ENCODE data around the gene TMEM125. TPM values are rescaled to one million over a fixed set of nuclear protein-coding genes. Genes with fewer than 3 reads are reported as not detected.

Gene TMEM125
- total RNA-seq, 1 donor from 2014 or later = 12.1 TPM

DNA sequence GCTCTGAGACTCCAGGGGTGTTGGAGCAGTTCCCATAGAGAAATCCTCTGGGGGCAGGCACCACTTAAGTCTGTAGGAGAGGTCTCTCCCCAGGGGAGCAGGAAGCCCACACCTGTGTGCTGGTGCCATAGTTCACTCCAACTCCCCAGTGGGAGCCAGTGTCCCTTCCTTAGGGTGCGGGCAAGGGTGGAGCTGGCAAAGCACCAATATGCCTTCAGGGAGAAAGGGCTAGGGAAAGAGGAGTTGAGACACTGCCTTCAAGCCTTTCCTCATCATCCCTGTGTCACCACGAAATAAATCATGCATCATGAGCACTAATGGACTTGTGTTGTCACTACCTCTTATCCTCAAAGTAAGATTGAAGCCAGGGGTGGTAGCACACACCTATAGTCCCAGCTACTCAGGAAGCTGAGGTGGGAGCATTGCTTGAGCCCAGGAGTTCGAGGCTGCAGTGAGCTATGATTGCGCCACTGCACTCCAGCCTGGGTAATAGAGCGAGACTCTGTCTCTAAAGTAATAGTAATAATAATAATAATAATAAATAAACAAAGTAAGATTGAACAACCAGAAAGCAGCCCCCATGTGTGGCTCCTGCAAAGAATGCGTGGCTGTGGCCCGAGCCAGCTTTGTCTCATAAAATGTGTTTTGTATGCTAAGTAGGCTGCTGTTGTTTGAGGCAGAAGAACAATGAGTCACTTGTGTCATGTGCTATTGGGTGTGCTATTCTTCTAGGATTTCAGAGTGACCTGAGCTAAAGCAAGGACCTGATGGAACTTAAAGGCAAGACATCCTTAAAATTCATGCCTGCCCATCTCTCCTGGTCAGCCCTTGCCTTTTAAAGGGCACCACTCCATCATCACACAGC is 24.3 kb downstream of the TMEM125 start:
- no peak for DNase-seq (ENCODE audit: low spot score)

DNA sequence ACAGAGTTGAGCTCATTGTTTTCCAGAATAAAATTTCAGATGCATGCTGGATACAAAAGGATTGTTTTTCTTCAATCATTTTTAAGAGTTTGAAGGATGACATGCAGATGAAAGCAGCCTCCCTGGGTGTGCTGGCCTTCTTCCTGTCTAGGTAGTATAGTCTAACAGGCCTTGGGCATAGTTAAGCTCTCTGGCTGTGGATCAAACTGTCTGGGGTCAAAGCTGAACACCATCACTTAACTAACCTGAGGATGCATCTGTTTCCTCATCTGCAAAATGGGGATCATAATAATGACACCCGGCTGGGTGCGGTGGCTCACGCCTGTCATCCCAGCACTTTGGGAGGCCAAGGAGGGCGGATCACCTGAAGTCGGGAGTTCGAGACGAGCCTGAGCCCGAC is 25.0 kb downstream of the TMEM125 start:
- no peak for DNase-seq (ENCODE audit: low spot score)

GRCh38 chr1:43296207-43296606 is 26.4 kb downstream of the TMEM125 start:
- DNase-seq (ENCODE audit: low spot score) = no peak

GRCh38 chr1:43298055-43298454 is 28.3 kb downstream of the TMEM125 start:
- DNase-seq (ENCODE audit: low spot score) = no peak

DNA sequence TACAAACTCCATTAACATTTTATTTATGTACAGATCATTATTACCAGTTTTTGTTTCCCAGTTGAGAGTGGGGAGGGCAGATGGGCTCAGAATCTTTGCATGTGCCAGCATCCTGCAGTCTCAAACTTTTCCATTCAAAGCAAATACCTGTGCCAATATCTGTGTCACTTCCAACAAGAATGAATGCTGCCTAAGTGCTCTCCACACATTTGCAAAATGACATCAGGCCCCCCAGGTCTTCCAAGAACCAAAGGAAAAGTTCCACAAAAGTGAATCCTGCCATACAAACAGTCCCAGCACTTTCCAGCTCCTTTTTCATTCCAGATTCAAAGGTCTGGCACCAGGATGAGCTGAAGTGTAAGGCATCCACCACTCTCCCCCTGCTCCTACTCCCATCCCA is 29.3 kb downstream of the TMEM125 start:
- DNase-seq (ENCODE audit: low spot score) = no peak

DNA sequence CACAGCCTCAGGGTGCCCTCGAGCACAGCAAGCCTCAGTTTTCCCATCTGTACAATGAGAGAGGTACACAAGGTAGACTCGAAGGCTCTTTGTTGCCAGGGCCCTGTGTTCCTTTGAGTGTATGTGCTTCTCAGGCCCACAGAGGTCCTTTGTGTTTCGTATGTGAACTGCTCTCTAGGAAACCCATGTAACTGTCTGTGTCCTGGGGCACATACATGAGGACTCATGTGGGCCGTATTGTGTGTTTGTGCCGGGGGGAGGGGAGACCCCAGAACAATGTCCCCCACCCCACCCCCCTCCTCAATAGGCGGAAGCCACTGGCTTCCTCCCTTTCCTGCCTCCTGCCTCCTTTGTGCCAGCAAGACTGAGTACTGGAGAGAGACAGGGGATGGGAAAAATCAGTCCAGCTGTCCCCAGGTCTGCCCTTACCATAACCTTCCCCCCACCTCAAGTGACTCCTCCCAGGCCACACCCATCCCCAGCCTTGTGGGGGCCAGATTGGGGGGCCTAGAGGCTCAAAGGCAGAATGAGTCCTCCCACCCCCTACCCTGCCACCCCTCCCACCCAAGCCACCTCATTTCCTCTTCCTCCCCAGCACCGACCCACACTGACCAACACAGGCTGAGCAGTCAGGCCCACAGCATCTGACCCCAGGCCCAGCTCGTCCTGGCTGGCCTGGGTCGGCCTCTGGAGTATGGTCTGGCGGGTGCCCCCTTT is 30.8 kb downstream of the TMEM125 start, which contains the start of gene TIE1:
Gene TIE1 (plus strand): TSS at position 605 of the 717 bp plus-strand sequence. CDS start 90 bp downstream, at position 695.
- no peak for DNase-seq (ENCODE audit: low spot score)

GRCh38 chr1:43302201-43302600 is 32.4 kb downstream of the TMEM125 start:
- DNase-seq (ENCODE audit: low spot score) = no peak

GRCh38 chr1:43302721-43303470 is 33.1 kb downstream of the TMEM125 start:
- no peak for DNase-seq (ENCODE audit: low spot score)

DNA sequence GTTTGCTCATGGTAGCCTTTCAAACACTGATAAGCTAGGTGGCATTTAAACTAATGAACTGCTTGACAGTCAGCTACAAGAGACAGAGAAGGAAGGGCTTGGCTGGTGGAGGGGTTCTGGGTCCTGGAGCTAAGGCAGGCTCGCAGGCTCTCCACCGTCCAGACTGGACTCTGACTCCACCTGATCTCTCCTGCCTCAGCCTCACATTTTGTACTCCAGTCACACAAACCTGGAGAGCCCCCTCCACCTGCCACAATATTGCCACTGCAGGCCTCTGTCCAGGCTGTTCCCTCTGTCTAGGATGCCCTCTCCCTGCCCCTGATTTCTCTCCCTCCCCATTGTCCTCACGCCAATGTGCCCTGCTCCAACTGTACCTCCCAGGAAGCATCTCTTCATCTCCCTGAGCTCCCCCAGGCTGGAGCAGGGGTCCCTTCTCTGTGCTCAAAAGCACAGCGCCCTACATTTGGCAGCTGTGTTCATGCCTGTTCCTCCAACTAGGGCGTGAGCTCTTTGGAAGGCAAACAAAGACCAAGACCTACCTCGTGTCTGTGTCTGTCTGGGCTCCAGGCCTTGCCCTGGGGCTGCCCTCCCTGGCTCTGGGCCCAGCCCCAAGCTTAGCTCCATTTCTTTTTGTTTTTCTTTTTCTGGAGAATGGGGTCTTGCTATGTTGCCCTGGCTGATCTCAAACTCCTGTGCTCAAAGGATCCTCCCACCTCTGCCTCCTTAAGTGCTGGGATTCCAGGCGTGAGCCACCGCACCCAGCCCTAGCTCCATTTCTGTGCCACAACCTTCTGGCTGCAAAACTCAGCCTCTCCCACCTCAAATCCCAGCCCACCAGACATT is 33.9 kb downstream of the TMEM125 start:
- DNase-seq (ENCODE audit: low spot score) = no peak

GRCh38 chr1:43304314-43304681 is 34.5 kb downstream of the TMEM125 start:
- no peak for DNase-seq (ENCODE audit: low spot score)

DNA sequence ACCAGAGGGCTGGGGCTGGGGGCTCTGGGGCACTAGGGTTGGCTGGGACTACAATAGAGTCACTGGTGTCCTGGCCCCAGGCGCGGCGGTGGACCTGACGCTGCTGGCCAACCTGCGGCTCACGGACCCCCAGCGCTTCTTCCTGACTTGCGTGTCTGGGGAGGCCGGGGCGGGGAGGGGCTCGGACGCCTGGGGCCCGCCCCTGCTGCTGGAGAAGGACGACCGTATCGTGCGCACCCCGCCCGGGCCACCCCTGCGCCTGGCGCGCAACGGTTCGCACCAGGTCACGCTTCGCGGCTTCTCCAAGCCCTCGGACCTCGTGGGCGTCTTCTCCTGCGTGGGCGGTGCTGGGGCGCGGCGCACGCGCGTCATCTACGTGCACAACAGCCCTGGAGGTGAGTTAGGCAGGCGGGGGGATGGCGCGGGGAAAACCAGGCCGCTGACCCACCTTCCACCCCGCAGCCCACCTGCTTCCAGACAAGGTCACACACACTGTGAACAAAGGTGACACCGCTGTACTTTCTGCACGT is 35.1 kb downstream of the TMEM125 start:
- DNase-seq (ENCODE audit: low spot score) = no peak

DNA sequence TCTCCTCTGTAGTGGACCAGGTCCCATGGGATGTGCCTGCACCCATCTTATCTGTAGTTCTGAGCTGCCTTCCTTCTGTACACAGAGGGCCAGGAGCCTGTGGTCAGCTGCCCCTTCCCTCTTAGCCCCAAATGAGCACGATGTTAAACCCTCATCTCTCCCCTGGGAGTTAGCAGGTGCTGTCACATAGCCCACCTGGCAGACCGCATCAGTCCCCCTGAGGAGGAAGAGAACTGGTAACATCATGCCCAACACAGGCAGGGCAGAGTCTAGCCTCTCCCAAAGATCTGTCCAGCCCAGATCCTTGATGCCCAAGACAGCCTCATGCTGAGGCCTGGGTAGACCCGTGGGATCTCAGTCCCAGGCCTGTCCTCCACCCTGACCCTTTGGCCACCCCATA is 35.7 kb downstream of the TMEM125 start:
- DNase-seq (ENCODE audit: low spot score) = no peak

DNA sequence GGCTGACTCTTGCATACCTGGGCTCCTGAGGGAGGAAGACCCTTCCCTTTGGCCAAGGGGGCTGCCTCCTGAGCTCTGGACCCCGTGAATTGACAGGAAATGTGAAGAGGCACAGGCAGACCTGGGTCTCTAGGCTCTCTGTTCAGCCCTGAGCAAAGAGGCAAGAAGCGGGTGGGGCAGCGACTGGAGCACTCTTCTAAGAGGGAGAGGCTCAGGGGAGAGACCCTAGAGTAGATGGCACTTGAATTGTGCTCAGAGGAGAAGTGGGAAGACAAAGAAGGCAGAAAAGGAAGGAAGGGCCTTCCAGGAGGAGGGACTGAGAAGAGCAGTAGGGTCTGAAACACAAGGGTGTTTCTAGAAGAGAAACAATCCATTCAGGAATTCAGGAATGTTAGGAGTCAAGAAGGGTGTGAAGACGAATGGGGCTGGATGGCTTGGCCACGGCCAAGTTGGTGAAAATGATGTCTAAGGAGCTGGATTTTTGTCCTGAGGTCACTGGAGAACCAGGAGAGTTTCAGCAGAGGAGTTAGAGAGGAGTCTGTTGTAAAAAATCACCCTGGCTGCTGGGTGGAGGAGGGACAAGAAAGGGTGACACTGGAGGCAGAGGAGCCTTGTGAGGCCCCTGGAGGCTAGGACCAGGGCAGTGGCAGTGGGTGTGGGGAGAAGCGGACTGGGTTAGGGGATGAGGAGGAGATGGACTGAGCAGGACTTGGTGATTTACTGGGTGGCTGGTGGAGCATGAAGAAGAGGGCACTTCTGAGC is 36.3 kb downstream of the TMEM125 start:
- no peak for DNase-seq (ENCODE audit: low spot score)

GRCh38 chr1:43306688-43307457 is 37.1 kb downstream of the TMEM125 start:
- no peak for DNase-seq (ENCODE audit: low spot score)

GRCh38 chr1:43307458-43308158 is 37.8 kb downstream of the TMEM125 start:
- no peak for DNase-seq (ENCODE audit: low spot score)

GRCh38 chr1:43308635-43309404 is 39.0 kb downstream of the TMEM125 start:
- DNase-seq (ENCODE audit: low spot score) = no peak

DNA sequence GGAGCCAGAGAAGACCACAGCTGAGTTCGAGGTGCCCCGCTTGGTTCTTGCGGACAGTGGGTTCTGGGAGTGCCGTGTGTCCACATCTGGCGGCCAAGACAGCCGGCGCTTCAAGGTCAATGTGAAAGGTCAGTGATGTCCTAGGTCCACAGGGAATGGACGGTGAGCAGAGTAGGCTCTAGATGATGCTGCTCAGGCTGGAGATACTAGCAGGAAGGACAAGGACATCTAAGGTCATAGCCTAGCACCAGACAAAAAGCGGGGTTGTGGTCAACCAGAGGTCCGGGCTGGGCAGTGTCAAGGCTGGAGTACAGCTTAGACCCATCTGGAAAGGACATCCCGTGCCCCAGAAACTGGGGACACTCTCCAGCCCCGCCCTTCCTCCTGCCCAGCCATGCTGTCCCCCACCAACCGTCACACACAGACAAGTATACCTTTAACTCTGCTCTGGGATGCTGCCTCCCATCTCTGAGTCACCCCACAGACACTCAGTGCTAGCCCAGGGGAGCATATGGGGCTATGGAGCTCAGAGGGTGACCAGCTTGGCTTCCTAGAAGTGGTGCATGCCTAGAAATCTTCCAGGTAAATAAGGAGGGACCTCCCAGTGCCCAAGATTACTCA is 39.7 kb downstream of the TMEM125 start:
- DNase-seq (ENCODE audit: low spot score) = no peak

DNA sequence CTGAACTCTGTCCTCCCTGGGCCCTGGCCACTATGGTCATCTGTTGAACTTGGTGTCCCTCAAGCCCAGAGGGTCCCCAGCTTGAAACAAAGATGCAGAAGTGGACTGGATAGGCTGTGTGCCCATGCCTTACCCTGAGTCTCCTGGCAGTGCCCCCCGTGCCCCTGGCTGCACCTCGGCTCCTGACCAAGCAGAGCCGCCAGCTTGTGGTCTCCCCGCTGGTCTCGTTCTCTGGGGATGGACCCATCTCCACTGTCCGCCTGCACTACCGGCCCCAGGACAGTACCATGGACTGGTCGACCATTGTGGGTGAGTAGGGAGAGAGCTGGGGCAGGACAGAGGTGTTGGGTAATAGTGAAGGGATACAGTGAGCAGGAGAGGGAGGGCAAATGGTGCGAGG is 41.7 kb downstream of the TMEM125 start:
- DNase-seq (ENCODE audit: low spot score) = no peak

All from ureter (tissue), 1 donor.